CD4-positive, alpha-beta T cell treated with Interleukin-17A for 4 hours (primary cell): ENCODE data around the gene FOXRED2.
"Not testable (repeated sequence)": the region's sequence is repeated elsewhere in the genome, so short reads cannot be mapped to it uniquely, and the experiment has no call there.

Experiments used
- DNase-seq: peaks from one replicate; pipeline ENCODE4 v3.0.0-alpha.2; 2020; ENCODE audit warnings: mixed read lengths

FOXRED2 gene

DNA sequence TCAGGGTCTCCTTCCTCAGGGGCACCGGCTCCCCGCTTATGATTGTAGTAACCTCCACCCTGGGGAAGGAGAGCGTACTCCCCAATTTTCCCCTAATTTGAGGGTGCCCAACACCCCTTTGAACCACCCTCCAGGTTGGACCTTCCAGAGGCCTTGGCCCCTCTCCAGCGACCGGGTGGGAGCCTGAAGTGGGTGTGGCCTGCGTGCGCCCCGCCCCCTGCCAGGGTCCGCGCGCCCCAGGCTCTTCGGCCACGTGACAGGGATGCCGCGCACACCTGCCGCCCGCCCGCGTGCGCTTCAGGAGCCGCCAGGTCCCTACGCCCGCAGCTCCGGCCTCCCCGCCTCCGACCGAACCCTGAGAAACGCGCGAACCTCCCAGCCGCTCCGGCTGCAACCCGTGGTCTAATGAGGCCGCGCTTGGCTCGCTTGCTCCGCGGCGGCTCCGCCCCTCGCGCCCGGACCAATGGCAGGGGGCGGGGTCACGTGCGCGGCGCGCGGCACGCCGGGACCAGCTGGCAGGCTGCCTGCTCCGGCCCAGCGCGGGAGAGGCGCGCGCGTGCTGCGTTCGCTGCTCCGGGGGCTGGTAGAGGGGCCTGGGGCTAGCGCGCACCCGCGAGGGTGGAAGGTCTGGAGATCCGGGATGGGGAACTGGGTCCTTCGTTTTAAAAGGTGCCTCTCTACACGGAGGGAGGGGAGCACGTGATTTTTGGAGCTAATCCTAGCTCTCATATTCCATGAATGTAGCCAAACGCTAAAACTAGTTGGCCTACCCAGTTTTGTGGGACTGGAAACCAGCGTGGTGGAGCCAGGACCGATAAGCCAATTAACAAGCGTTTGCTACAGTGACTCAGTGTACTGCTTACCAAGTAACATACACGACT is at the start of gene FOXRED2:
Gene FOXRED2 (minus strand): TSS at position 404 of the 881 bp plus-strand sequence. CDS start 618 bp downstream, outside the sequence.
- DNase-seq: peak; percentile 93

DNA sequence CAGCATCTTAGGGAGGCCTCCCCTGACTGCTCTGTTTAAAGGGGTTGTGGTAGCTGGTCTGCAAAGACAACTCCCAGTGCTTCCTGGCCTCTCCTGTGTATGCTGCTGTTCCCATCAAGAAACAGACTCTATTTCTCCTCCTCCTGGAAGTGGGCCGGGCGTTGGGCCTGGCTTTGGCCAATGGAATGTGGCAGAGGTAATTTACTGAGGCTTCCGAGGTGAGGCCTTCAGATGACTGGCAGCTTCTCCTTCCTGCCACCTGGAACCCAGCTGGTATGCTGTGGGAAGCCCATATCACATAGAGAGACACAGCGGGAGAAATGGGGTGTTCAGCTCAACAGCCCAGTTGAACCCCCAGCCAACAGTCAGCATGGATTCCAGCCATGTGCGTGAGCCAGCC is 47.3 kb upstream of the FOXRED2 start:
- no peak for DNase-seq

DNA sequence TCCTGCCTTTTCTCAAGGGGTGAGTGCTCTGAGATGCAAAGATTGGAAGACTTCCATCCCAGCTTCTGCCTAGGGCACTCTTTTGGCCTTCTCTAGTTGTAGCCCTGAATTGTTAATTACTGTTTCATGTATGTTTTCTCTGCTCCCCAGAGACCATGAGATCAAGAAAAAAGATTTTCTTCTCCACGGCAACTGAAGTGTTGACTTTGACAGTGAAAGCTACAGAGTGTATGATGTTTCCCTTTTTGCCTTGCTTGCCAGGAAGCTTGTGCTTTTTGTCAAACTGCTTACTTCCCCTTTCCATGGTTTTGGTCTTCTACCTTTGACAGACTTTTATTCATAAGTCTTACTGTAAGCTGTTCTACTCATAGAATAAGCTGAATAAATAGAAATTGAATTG is 45.4 kb upstream of the FOXRED2 start:
- no peak for DNase-seq

DNA sequence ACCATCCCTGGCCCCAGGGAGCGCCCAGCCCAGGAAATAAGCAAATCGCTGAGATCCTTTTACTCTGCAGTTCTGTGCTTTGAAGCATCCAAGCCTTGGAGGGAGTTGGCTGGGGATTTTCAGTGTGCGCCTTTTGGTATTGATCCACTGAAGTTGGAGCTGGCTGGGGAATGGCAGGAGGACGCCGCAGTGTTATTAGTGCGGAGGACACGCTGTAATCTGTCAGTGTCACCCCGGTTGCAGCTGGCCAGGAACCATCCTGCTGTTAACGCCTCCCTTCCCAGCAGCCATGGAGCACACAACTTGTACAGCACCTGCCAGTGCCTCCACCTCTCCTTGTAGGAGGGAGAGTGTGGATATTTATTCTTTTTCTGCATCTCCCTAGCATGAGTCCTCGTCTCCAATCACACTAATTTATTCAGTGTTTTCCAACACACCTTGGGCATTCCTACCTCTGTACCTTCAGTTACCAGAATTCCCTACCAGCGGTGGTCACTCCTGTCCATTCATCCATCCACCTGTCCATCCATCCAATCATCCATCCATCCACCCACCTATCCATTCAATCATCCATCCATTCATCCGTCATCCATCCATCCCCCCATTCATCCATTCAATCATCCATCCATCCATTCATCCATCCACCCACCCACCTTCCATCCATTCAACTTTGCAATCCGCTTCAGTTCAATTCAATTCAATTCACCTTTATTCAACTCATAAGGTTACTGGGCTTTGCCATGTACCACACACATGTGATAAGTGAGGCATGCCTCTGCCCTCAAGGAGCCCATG is 44.1 kb upstream of the FOXRED2 start:
- no peak for DNase-seq

DNA sequence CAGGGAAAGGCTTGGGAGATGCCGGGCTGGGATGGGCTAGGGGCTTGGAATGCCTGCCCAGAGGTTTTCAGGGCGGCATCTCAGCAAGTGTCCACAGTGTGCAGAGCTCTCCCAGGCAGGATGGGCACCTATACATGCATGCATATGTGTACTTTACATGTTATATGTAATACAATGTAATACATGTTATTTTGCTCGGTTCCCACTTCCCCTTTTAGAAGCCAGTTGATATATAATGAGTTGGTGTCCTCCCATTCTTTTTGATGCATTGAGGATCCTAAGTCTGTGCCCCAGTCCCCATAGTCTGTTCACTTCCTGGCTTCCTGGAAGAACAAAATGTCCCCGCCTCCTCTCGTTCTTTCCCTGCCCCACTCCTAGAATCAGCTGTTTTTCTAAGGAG is 42.2 kb upstream of the FOXRED2 start:
- DNase-seq: no peak

DNA sequence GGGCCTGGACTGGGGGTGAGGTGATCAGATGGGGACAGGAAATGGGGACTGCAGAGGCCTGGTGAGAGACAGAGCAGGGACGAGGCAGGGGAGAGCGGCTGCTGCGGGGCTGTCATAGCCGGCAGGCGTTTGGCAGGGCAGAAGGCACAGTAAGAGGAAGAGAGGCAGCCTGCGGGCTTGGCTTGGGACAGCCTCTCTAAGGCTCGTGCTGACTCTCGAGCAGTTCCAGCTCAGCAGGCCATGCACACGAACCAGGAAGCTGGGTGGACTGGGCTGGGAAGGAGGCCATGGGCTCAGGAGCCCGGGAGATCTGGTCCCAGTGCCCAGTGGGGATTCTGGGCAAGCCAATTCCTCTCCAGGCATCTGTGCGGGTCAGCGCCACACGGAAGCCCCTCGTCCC is 41.8 kb upstream of the FOXRED2 start:
- DNase-seq: no peak

DNA sequence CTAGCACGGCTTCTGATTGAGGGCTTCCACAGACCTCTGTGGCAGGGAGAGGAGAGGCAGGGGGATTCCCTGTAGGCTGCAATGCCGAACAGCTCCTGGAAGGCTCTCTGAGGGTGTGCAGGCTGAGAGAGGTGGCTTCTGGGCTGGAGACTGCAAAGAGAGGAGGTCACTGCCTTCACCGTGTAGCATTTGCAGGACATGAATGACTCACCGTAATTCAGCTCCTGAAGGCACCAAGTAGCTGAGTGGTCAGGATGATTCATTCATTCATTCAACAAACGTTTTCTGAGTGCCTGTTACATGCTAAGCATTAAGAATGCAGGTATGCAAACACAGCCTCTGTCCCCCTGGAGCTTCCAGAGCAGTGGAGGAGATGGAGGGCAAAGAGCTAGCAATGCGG is 40.1 kb upstream of the FOXRED2 start:
- no peak for DNase-seq

DNA sequence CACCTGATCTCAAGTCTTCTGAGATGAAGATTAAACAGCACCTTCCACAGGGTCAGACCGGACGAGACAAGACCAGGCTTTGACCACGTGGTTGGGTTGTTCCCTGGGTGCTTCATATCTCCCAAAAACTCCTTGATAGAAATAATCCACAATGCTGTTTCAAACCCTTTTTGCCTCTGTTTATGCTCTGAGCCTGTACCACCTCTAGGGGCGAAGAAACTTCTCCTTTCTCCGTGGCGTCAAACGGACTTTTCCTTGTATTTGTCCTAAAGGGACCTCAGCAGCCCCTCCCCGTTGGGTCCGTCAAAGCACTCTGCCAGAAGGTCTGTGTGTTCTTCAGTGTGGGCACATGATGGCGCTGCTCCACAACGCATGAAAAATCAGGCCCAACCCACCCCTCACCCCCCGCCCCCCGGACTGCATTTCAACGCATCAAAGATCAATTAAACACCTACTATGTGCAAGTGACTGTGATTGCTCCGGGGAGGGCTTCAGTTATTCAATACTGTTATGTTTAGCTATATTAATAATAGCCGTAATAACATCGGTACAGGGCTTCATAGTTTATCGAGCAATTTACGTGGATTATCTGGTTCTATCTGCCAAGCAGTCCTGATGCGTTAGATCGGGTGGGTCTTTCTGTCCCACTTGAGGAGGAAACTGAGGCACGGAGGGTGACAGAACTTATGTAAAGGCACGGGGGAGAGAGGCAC is 39.4 kb upstream of the FOXRED2 start:
- DNase-seq: peak; percentile 31

DNA sequence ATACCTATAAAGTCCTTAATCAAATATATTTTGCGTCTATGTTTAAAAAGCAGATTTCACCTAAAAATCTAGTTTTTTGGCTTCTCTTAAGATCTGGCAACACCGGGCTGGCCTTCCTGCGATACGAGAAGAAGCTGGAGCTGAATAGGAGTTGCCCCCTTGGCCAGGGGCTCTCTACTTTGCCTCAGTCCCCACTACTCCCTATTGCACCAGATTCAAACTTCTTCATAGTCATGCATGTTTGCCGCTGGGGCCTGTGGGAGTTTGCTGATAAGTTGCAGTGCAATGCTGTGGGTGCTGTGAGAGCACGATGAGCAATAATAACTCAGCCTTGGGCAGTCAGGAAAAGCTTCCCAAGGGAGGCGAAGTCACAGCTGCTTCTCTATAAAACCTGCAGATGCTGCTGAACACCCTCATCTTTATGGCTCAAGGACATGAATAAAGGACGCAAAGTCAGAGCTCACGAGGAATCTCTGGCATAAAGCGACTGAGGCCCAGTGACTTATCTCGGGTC is 37.3 kb upstream of the FOXRED2 start:
- DNase-seq: no peak

DNA sequence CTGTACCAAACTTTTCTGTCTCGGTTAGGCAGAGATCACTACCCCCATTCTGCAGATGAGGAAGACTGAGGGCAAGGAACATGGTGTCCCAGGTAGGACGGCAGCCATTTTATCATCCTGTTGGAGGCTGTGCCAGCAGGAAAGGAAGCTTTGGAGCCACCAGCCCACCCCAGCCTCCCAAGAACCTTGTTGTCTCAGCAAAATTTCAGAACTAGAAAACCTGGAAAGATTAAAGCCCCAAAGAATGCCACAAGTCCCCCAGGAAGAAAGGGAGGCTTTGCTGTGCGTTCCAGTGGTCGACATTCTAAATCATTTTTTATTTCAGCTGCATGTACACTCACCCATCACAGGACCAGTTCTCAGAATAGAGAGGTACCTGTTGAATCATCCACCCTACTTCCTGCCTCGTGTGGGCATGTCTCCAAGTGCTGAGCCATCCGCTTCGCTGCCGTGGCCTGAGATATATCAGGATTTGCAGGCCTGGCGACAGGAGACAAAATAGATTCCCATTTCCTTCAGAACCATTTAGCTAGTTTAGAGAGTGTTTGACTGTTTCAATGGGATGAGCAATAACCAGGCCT is 35.1 kb upstream of the FOXRED2 start:
- DNase-seq: peak; percentile 50

DNA sequence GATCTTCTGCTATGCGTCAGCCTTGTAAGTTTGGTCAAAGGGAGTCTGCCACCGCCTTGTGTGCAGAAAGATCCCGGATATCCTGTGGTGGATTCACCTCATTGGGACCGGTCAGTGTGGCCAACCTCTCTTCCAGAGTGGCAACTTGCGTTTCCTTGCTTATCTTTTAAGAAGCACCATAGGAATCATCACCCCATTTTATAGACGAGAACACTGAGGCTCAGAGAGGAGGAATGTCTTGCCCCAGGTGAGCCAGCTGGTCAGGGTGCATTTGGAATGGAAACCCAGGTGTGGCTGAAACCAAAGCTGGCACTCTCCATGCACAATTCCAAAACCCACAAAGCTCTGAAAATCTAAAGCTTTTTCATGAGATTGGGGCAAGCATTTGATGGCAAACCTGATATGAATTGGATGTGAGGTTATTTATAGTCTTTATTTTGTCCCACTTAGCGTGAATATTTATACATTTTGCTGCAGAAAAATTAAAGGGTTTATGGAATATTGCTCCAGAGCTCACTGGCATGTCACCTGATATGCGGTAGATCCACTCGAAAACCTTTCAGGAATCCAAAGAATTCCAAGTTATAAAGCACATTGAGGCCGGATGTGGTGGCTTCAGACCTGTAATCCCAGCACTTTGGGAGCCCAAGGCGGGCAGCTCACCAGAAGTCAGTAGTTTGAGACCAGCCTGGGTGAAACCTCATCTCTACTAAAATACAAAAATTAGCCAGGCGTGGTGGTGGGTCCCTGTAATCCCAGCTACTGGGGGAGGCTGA is 34.2 kb upstream of the FOXRED2 start:
- DNase-seq: no peak

DNA sequence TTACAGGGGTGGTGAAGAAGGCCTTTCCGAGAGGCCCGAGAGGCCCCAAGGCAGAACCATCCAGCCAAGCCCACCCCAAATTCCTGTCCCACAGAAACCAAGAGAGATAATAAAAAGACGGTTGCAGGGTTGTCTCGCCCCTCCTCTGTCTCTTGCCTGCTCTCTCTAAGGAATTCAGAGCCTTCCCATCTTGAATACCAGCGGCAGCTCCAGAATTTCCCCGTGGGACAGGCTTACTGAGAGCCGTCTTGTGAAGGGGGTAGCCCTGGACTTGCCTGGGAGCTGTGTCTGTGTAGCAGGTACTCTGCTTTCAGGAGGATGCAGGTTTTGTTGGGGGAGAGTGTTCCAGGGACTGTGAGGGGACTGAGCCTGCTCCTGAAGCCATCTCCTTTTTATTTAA is 31.7 kb upstream of the FOXRED2 start:
- no peak for DNase-seq

DNA sequence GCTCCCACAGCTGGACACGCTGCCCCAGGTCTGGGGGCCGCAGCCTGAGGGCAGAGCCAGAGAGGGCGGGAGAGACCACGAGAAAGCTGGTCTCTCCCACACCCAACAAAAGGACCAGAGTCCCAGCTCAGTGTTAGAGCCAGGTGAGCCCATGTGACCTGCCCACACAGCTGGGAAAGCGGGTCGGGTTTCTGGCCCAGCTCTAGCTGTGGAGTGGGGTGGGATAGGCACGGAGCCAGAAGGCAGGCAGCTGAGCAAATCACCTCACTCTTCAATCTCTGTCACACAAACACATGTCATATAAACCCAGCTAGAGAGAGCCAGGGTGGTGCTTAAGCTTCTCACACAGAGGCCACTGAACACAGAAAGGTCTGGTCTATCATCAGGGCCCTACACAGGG is 29.9 kb upstream of the FOXRED2 start:
- no peak for DNase-seq

DNA sequence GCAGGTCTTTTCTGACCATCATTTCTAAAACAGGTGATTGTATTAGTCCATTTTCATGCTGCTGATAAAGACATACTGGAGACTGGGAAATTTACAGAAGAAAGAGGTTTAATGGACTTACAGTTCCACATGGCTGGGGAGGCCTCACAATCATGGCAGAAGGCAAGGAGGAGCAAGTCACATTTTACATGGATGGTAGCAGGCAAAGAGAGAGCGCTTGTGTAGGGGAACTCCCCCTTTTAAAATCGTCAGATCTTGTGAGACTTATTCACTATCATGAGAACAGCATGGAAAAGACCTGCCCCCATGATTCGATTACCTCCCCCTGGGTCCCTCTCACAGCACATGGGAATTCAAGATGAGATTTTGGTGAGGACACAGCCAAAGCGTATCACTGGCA is 26.5 kb upstream of the FOXRED2 start:
- not testable (repeated sequence) for DNase-seq

DNA sequence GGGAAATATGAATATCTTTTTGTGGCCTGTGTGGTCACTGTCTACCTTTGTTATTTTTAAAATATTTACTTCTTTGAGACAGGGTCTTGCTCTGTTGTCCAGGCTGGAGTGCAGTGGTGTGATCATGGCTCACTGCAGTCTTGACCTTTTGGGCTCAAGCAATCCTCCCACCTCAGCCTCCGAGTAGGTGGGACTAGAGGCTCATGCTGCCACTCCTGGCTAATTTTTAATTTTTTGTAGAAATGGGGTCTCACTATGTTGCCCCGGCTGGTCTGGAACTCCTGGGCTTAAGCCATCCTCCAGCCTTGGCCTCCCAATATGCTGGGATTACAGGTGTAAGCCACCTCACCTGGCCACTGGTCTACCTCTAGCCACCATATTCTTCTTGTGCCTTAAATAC is 25.6 kb upstream of the FOXRED2 start:
- DNase-seq: no peak

DNA sequence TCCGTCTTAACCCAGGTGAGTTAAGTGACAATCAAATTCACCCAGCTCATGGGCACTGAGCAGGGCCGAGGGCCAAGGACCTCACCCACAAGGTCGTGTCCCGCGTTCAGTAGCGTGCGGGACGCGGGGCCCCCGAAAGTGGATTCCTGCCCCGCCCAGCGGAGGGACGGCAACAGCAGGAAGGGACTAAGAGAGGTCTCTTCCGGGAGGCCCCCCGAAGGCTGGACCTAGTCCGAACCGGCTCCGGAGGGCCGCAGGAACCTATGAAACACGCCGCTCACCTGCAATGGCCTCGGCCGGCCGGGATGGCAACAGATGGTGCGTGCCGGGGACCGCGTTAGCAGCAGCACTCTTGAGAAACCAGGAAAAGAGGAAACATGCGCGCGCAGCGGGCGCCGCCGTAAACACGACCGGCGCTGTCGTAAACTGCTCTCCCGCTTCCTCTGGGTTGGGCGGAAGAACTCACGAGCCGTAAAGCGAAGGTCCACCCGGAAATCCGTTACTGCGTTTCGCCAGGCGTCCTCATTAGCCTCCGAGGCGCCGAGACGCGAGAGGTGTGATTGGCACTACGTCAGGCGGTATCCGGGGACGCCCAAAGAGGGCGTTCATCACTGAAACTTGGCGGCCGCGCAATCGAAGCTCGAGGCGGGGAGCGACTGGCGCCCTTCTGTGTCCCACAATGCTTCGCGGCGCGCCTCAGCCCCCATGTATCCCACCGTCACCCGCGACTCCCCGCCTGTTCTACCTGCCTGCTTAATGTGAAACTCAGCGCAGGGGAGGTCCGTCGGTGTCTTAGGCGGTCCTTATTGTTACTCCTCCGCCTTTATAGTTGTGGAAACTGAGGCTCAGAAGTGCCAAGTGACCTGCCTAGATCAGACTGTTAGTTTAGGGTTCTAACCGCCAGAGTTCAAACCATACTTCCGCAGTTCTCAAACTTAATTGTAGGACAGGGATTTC is 22.2 kb upstream of the FOXRED2 start, which contains the start of gene EIF3D:
Gene EIF3D (minus strand): TSS at position 372 of the 957 bp plus-strand sequence. CDS start 3,045 bp downstream, outside the sequence.
- DNase-seq: peak; percentile 97

DNA sequence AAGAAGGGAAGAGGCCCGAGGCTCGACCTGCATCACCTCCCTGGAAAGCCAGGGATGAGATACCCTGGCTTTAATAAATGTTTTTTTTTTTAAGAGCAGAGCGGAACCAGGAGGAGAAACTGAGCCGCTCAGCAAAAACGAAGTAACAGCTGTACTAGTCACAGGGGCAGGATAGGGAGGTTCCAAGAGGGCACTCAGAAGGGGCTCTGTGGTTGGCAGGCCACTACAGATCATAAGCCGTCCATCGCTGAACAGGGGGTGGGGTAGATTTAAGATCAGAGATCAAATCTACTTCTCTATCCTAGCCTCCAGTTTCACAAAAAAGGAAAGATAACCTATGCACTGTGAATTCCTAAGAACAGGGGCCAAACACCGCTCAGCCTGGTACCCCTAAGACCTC is 21.5 kb upstream of the FOXRED2 start:
- DNase-seq: no peak

DNA sequence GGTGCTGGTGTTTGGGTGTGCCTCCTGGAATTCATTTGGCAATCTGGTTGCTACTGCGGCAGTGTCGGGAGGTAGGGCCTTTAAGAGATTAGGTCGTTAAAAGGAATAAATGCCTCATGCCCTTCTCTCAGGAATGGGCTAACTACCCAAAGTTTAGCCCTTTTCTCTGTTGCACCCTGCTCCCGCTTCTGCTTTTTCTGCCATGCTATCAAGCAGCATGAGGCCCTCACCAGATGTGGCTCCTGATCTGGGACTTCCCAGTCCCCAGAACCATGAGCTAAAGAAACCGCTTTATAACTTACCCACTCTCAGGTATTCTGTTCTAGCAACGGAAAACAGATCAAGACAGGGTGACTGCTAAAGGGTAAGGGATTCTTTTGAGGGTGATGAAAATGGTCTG is 15.8 kb upstream of the FOXRED2 start:
- no peak for DNase-seq

DNA sequence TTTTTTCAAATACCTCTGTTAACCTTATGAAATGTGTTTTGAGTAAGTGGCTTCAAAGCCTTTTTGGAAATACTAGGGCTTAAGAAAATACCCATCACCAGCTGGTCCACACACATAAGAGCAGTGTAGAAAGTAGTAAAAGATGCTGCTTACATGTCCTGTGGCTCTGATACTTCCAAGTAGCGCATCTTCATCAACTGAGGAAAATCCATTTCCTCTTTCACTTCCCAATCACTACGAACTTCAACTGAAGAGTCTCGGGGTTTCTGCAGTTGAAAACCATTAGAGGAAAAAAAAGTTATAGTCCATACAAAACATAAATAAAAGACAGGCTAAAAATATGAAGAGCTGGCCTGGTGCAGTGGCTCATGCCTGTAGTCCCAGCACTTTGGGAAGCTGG is 13.6 kb upstream of the FOXRED2 start:
- DNase-seq: no peak

DNA sequence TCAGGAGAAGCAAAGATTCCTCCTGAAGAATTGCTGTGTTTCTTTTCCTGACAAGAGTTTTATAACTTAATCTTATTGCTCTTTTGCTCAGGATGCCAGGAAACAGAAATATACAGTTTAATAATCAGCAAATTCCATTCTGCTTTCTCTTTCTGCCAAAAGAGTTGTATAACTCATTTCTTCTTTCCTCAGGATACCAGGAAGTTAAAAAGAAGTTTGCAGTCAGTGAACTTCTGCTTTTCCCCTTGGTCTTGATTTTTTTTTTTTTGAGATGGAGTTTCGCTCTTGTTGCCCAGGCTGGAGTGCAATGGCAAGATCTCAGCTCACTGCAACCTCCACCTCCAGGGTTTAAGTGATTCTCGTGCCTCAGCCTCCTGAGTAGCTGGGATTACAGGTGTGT is 13.1 kb upstream of the FOXRED2 start:
- DNase-seq: not testable (repeated sequence)

DNA sequence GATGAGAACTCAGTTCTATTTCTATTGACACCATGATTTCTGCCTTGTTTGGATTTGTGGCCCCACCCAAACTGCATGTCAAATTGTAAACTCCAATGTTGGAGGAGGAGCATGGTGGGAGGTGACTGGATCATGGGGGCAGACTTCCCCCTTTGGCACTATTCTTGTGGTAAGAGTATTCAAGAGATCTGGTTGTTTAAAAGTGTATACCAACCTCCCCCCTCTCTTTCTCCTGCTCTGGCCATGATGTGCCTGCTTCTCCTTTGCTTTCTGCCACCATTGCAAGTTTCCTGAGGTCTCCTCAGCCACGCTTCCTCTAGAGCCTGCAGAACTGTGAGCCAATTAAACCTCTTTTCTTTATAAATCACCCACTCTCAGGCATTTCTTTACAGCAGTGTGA is 7.9 kb upstream of the FOXRED2 start:
- no peak for DNase-seq
